ENCODE data around the gene PLCG2.

GRCh38 chr16:81810361-81810760, 31.3 kb downstream of the PLCG2 start:
- TF ChIP-seq POLR2A (IDR thresholded peaks at IDR 0.05) (no peak), CTCF (IDR thresholded peaks at IDR 0.05) (no peak)

Measured in ovary (tissue), 3 donors.